ENCODE data around the gene TDRD7.

DNA sequence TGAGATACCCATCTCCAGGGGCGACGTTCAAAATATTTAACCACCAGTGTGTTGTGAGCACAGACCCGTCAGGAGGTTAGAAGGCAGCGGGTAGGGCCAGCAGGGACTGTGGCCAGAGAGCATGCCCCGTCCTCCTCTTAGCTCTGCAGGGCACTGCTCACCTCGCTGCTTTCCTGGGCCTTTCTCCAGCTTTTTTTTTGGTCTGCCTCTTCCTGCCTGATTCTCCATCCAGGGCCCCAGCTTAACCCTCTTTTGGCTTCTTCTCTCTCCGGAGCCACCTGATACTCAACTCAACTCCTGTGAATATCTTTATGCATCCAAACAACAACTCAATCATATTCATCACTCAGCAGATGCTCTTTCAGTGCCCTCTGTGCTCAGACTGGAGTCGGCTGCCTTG lies 133.6 kb downstream of the TDRD7 start:
- TF ChIP-seq FOXM1 (IDR thresholded peaks at IDR 0.05; ENCODE audit: borderline replicate concordance, low read depth) (no peak), RAD21 (IDR thresholded peaks at IDR 0.05; ENCODE audit: low read depth) (no peak), ZBTB7A (IDR thresholded peaks at IDR 0.05; ENCODE audit: low read depth) (no peak), TEAD4 (IDR thresholded peaks at IDR 0.05) (no peak), CREB1 (IDR thresholded peaks at IDR 0.05; ENCODE audit: low read depth) (no peak), EP300 (IDR thresholded peaks at IDR 0.05; ENCODE audit: borderline replicate concordance) (no peak), CEBPB (IDR thresholded peaks at IDR 0.05) (no peak)
- TF ChIP-seq, protein P1, sequence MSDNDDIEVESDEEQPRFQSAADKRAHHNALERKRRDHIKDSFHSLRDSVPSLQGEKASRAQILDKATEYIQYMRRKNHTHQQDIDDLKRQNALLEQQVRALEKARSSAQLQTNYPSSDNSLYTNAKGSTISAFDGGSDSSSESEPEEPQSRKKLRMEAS (IDR thresholded peaks at IDR 0.05): no peak
- TF ChIP-seq, protein P2, sequence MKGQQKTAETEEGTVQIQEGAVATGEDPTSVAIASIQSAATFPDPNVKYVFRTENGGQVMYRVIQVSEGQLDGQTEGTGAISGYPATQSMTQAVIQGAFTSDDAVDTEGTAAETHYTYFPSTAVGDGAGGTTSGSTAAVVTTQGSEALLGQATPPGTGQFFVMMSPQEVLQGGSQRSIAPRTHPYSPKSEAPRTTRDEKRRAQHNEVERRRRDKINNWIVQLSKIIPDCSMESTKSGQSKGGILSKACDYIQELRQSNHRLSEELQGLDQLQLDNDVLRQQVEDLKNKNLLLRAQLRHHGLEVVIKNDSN (IDR thresholded peaks at IDR 0.05): no peak
- TF ChIP-seq, protein P3, sequence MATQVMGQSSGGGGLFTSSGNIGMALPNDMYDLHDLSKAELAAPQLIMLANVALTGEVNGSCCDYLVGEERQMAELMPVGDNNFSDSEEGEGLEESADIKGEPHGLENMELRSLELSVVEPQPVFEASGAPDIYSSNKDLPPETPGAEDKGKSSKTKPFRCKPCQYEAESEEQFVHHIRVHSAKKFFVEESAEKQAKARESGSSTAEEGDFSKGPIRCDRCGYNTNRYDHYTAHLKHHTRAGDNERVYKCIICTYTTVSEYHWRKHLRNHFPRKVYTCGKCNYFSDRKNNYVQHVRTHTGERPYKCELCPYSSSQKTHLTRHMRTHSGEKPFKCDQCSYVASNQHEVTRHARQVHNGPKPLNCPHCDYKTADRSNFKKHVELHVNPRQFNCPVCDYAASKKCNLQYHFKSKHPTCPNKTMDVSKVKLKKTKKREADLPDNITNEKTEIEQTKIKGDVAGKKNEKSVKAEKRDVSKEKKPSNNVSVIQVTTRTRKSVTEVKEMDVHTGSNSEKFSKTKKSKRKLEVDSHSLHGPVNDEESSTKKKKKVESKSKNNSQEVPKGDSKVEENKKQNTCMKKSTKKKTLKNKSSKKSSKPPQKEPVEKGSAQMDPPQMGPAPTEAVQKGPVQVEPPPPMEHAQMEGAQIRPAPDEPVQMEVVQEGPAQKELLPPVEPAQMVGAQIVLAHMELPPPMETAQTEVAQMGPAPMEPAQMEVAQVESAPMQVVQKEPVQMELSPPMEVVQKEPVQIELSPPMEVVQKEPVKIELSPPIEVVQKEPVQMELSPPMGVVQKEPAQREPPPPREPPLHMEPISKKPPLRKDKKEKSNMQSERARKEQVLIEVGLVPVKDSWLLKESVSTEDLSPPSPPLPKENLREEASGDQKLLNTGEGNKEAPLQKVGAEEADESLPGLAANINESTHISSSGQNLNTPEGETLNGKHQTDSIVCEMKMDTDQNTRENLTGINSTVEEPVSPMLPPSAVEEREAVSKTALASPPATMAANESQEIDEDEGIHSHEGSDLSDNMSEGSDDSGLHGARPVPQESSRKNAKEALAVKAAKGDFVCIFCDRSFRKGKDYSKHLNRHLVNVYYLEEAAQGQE (IDR thresholded peaks at IDR 0.05; ENCODE audit: low read depth): no peak

Data from Ishikawa (cell line).